GM10248 (cell line): Measurements from ENCODE around the gene ANKRD23.
"Not testable (repeated sequence)": the region's sequence is repeated elsewhere in the genome, so short reads cannot be mapped to it uniquely, and the experiment has no call there.

Experiments used
- CTCF ChIA-PET: fragments of 300-600 bp; sonication (Branson Sonifier 250); formaldehyde crosslinking; extraction: SDS; loops from one replicate; lab custom pipeline; 2021; ENCODE audit warnings: antibody characterized with exemption; lab: Yijun Ruan, JAX
- POLR2A ChIA-PET: fragments of 350-650 bp; sonication (Branson Sonifier 250); formaldehyde crosslinking; extraction: SDS; loops from one replicate; lab custom pipeline; 2020; ENCODE audit warnings: antibody characterized with exemption; lab: Yijun Ruan, JAX
- DNase-seq: peaks from one replicate; pipeline ENCODE4 v3.0.0; 2012; ENCODE audit errors: extremely low spot score
- CTCF ChIP-seq: IDR thresholded peaks from 2 replicates; pipeline ENCODE4 v1.5.1; 2012; ENCODE audit warnings: mild to moderate bottlenecking, low read depth; ENCODE audit errors: extremely low read depth, missing control alignments, control extremely low read depth

ANKRD23 gene

GRCh38 chr2:96808176-96808837 is 35.5 kb downstream of the ANKRD23 start:
- DNase-seq, result no peak
- TF ChIP-seq CTCF, result no peak
- ChIA-PET CTCF (interaction anchor here (1.2 kb wide), 1 partner anchor 34 kb away, joined by 3 read pairs; no protein-coding TSS in a partner anchor), POLR2A (no interaction called here)

GRCh38 chr2:96807127-96807471 is 36.7 kb downstream of the ANKRD23 start:
- POLR2A ChIA-PET, result no interaction called here
- TF ChIP-seq CTCF, result no peak
- no peak for DNase-seq
- CTCF ChIA-PET, result interaction anchor here (1.0 to 1.4 kb wide), 2 partner anchors 10 to 20 kb away, joined by 3 to 7 read pairs; no protein-coding TSS in a partner anchor

GRCh38 chr2:96806468-96807126 is 37.2 kb downstream of the ANKRD23 start:
- CTCF ChIA-PET, result interaction anchor here (1.0 to 1.4 kb wide), 2 partner anchors 10 to 20 kb away, joined by 3 to 7 read pairs; no protein-coding TSS in a partner anchor
- POLR2A ChIA-PET, result interaction anchor here (0.7 kb wide), 1 partner anchor 45 kb away, joined by 3 read pairs; no protein-coding TSS in a partner anchor
- TF ChIP-seq CTCF, result no peak
- DNase-seq, result peak; percentile 54

- POLR2A ChIA-PET, result interaction anchor here (0.7 kb wide), 1 partner anchor 44 kb away, joined by 3 read pairs; no protein-coding TSS in a partner anchor
- not testable (repeated sequence) for DNase-seq
- CTCF ChIA-PET, result interaction anchor here (1.0 to 1.4 kb wide), 3 partner anchors 9 to 52 kb away, joined by 3 to 7 read pairs (median 3); partner anchors contain the start of gene ANKRD39
These were observed 37.9 kb downstream of the ANKRD23 start for GRCh38 chr2:96805946-96806345.

GRCh38 chr2:96804986-96805385 is 38.8 kb downstream of the ANKRD23 start:
- POLR2A ChIA-PET, result no interaction called here

GRCh38 chr2:96802721-96803120 is 41.1 kb downstream of the ANKRD23 start:
- ChIA-PET CTCF (interaction anchor here (0.8 to 2.8 kb wide), 11 partner anchors 9 to 55 kb away, joined by 3 to 13 read pairs (median 4); partner anchors contain the start of genes ANKRD39, CNNM3 and CNNM4), POLR2A (no interaction called here)
- no peak for DNase-seq
- TF ChIP-seq CTCF, result no peak

More at GRCh38 chr2:96804986-96805385, 38.8 kb downstream of the ANKRD23 start:
- CTCF ChIA-PET, result interaction anchor here (0.6 to 1.2 kb wide), 2 partner anchors 8 to 53 kb away, joined by 3 read pairs; partner anchors contain the start of gene ANKRD39
- DNase-seq, result no peak
- no peak for TF ChIP-seq CTCF
